Endothelial cell of umbilical vein (primary cell): Measurements from ENCODE around the gene RLF. TPM values are rescaled to one million over a fixed set of nuclear protein-coding genes. Genes with fewer than 3 reads are reported as not detected.

Experiments used
- BruUV-seq: library from RNA; stranded (reverse); fragments of 400-500 nt; replicated peaks from 2 replicates; lab custom pipeline; 2021; lab: Mats Ljungman, UMichigan
- CTCF ChIA-PET: fragments of 300-600, 350-600 bp; sonication (Branson Sonifier 250); formaldehyde crosslinking; loops from one replicate; lab custom pipeline; 2021; ENCODE audit warnings: antibody characterized with exemption, inconsistent platforms; lab: Charles Lee
- POLR2A ChIA-PET: fragments of 300-600, 350-600 bp; sonication (Branson Sonifier 250); formaldehyde crosslinking; loops from one replicate; lab custom pipeline; 2021; ENCODE audit warnings: antibody characterized with exemption, inconsistent platforms; lab: Charles Lee
- DNase-seq: peaks from one replicate; pipeline ENCODE4 v3.0.0-alpha.2; 2011; ENCODE audit warnings: low read depth, low spot score
- FAIRE-seq: peaks from 2 replicates; lab custom pipeline; 2011; peaks lifted over from hg19 to GRCh38; lab: Jason Lieb, UNC
- H2AFZ ChIP-seq: 2 replicates; pipeline ENCODE4 v1.6.0; 2012; ENCODE audit warnings: low read depth, low read length, control low read depth, inconsistent platforms
- H3K27ac ChIP-seq: 2 replicates; pipeline ENCODE4 v1.5.1; 2011; ENCODE audit warnings: low read depth, mild to moderate bottlenecking, control low read depth, low read length, moderate library complexity; ENCODE audit not compliant: insufficient read depth
- H3K27me3 ChIP-seq, 2 experiments: 2 replicates each; pipeline versions ENCODE4 v1.6.0 to v1.6.1; 2011; ENCODE audit warnings: low read length in 2 of 2, mixed read lengths in 1 of 2; ENCODE audit not compliant: control insufficient read depth in 2 of 2, insufficient read depth in 2 of 2
- H3K36me3 ChIP-seq, 2 experiments: 2 replicates in 1 of 2; 3 replicates in 1 of 2; pipeline ENCODE4 v1.5.1; 2011; ENCODE audit warnings: low read length in 2 of 2, mild to moderate bottlenecking in 1 of 2, moderate library complexity in 1 of 2; ENCODE audit not compliant: control insufficient read depth in 2 of 2, insufficient read depth in 2 of 2; ENCODE audit errors: extremely low read depth in 1 of 2
- H3K4me1 ChIP-seq: 3 replicates; pipeline ENCODE4 v1.5.1; 2011; ENCODE audit warnings: mild to moderate bottlenecking, low read length; ENCODE audit not compliant: control insufficient read depth, insufficient read depth; ENCODE audit errors: extremely low read depth
- H3K4me2 ChIP-seq: 2 replicates; pipeline ENCODE4 v1.6.1; 2011; ENCODE audit warnings: low read length, control low read depth, mixed read lengths; ENCODE audit not compliant: insufficient read depth
- H3K4me3 ChIP-seq, 3 experiments: fragments of 200-600 bp in 1 of 3; sonication (generic), shearing (Covaris generic) in 1 of 3; replicated peaks in 1 of 3; 2 replicates each; pipeline ENCODE4 v1.5.1; 2011 to 2016; ENCODE audit warnings: control low read depth in 3 of 3, low read length in 3 of 3, mild to moderate bottlenecking in 2 of 3, inconsistent platforms in 1 of 3, low read depth in 1 of 3, moderate library complexity in 1 of 3; ENCODE audit not compliant: insufficient read depth in 1 of 3
- H3K79me2 ChIP-seq: 2 replicates; pipeline ENCODE4 v1.6.0; 2012; ENCODE audit warnings: low read length, inconsistent platforms; ENCODE audit not compliant: control insufficient read depth, insufficient read depth
- H3K9ac ChIP-seq: replicated peaks from 2 replicates; pipeline ENCODE3; 2011; ENCODE audit warnings: low read length, control low read depth; ENCODE audit not compliant: insufficient read depth; ENCODE audit errors: extremely low read depth
- H3K9me1 ChIP-seq: replicated peaks from 3 replicates; pipeline ENCODE4 v1.6.0; 2011; ENCODE audit warnings: mild to moderate bottlenecking, low read length; ENCODE audit not compliant: control insufficient read depth, insufficient read depth; ENCODE audit errors: extremely low read depth
- H3K9me3 ChIP-seq: replicated peaks from 2 replicates; pipeline ENCODE4 v1.5.1; 2012; ENCODE audit warnings: low read length, inconsistent platforms; ENCODE audit not compliant: control insufficient read depth, insufficient read depth
- H4K20me1 ChIP-seq: replicated peaks from 2 replicates; pipeline ENCODE3; 2011; ENCODE audit warnings: mild to moderate bottlenecking, low read length; ENCODE audit not compliant: control insufficient read depth, insufficient read depth; ENCODE audit errors: extremely low read depth
- EZH2 ChIP-seq: IDR thresholded peaks from 2 replicates; pipeline ENCODE4 v1.6.1; 2012; ENCODE audit warnings: borderline replicate concordance, low read depth, mild to moderate bottlenecking, moderate library complexity, low read length, inconsistent platforms; ENCODE audit not compliant: severe bottlenecking
- FOS ChIP-seq: IDR thresholded peaks from 2 replicates; pipeline ENCODE4 v1.6.1; 2011; ENCODE audit warnings: mild to moderate bottlenecking, low read length, moderate library complexity, borderline replicate concordance; ENCODE audit not compliant: insufficient read depth
- GATA2 ChIP-seq: IDR thresholded peaks from 2 replicates; pipeline ENCODE4 v1.7.0; 2011; ENCODE audit warnings: low read depth, mild to moderate bottlenecking, moderate library complexity, mixed read lengths, low read length; ENCODE audit not compliant: insufficient read length, insufficient read depth
- JUN ChIP-seq: IDR thresholded peaks from 2 replicates; pipeline ENCODE4 v1.6.1; 2011; ENCODE audit warnings: borderline replicate concordance, low read depth; ENCODE audit not compliant: insufficient read length, insufficient read depth
- MYC ChIP-seq: IDR thresholded peaks from one replicate; pipeline ENCODE4 v1.6.1; 2011; ENCODE audit warnings: mild to moderate bottlenecking, low read depth, low read length
- POLR2A ChIP-seq: IDR thresholded peaks from 2 replicates; pipeline ENCODE4 v1.6.1; 2012; ENCODE audit warnings: low read depth, mild to moderate bottlenecking, control low read depth, low read length
- POLR2AphosphoS5 ChIP-seq: IDR thresholded peaks from 2 replicates; pipeline ENCODE4 v1.6.1; 2012; ENCODE audit warnings: low read depth, mild to moderate bottlenecking, control low read depth, low read length, moderate library complexity; ENCODE audit not compliant: insufficient read depth
- dilution Hi-C: fragments of 300-500 bp; cut with MboI; formaldehyde crosslinking; loops from one replicate; pipeline ENCODE4 v1.15.0; 2019; ENCODE audit warnings: low sequenced_read_pairs; ENCODE audit not compliant: extremely low pct_ligation_motif_present
- intact Hi-C: fragments of 100-400 bp; cut with micrococcal nuclease; formaldehyde crosslinking; loops from one replicate; pipeline ENCODE4 v1.10.0; 2022
- polyA plus RNA-seq, 4 experiments: library from polyadenylated mRNA; depleted of rRNA in 3 of 4; stranded (reverse) in 3 of 4; unstranded in 1 of 4; fragments of >200 nt; gene quantifications; 2 replicates each; pipeline versions ENCODE4 v1.2.1 to v1.2.3, GENCODE V29; 2011 to 2012; ENCODE audit warnings: missing spikeins in 1 of 4
- total RNA-seq: library from RNA; stranded (reverse); gene quantifications from 2 replicates; pipeline ENCODE4 v1.2.3, GENCODE V29; 2021
- TF ChIP-seq, protein P1 (sequence below): IDR thresholded peaks from 2 replicates; pipeline ENCODE4 v1.6.1; 2011; ENCODE audit not compliant: insufficient read depth, insufficient read length
- TF ChIP-seq, protein P2 (sequence below), 2 donors: IDR thresholded peaks; 1 replicate in 1 of 2; 2 replicates in 1 of 2; pipeline ENCODE4 v1.5.1; 2011; ENCODE audit warnings: low read length in 2 of 2, mild to moderate bottlenecking in 2 of 2, moderate library complexity in 2 of 2, control low read depth in 1 of 2, inconsistent platforms in 1 of 2, low read depth in 1 of 2; ENCODE audit not compliant: insufficient read depth in 1 of 2; ENCODE audit errors: extremely low read depth in 1 of 2

Gene RLF
- total and polyA plus RNA-seq, 2 donors (not counting 3 experiments of a cell fraction or from before 2014, with no cell fraction given): 2.7 to 9.4 TPM

DNA sequence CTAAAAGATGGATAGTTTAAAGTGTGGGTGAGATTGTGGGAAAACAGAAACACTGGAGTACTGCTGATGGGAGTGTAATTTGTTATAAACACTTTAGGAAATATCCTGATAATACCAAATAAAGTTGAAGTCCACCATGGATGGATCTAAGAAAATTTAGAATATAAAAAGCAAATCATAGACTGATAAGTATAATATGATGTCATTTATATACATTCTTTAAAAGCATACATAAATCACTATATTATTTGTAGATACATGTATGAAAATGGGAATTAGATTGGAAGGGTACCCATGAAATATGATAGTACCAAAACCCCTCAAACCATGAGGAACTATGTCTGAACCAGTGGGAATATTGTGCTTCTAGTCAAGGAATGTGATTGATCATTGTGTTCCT lies 104.7 kb downstream of the RLF start:
- ChIA-PET POLR2A (interaction anchor here (0.6 kb wide), 1 partner anchor 17 kb away, joined by 4 read pairs; no protein-coding TSS in a partner anchor), CTCF (interaction anchor here (0.6 to 2.9 kb wide), 2 partner anchors 139 to 172 kb away, joined by 5 to 8 read pairs; no protein-coding TSS in a partner anchor)
- intact Hi-C loops (no loop called here), dilution Hi-C loops (no loop called here)
- Histone ChIP-seq H3K9me3 (no peaks in the 10 kb centered on the region), H3K27me3 (no peaks in the 10 kb centered on the region), H3K79me2 (peaks cover 10% of the 10 kb centered on the region), H3K4me1 (no peaks in the 10 kb centered on the region), H3K4me2 (no peak overlapping the region), H4K20me1 (no peaks in the 10 kb centered on the region), H3K9me1 (no peaks in the 10 kb centered on the region), H3K4me3 (no peak overlapping the region), H3K9ac (no peak overlapping the region), H2AFZ (no peak overlapping the region), H3K36me3 (peaks cover 9 to 19% of the 10 kb centered on the region in 2 experiments), H3K27ac (no peak overlapping the region)
- TF ChIP-seq, protein P1, sequence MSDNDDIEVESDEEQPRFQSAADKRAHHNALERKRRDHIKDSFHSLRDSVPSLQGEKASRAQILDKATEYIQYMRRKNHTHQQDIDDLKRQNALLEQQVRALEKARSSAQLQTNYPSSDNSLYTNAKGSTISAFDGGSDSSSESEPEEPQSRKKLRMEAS: no peak
- no peak for TF ChIP-seq FOS
- no peak for TF ChIP-seq POLR2A
- no peak for TF ChIP-seq EZH2
- no peak for TF ChIP-seq JUN
- TF ChIP-seq, protein P2, sequence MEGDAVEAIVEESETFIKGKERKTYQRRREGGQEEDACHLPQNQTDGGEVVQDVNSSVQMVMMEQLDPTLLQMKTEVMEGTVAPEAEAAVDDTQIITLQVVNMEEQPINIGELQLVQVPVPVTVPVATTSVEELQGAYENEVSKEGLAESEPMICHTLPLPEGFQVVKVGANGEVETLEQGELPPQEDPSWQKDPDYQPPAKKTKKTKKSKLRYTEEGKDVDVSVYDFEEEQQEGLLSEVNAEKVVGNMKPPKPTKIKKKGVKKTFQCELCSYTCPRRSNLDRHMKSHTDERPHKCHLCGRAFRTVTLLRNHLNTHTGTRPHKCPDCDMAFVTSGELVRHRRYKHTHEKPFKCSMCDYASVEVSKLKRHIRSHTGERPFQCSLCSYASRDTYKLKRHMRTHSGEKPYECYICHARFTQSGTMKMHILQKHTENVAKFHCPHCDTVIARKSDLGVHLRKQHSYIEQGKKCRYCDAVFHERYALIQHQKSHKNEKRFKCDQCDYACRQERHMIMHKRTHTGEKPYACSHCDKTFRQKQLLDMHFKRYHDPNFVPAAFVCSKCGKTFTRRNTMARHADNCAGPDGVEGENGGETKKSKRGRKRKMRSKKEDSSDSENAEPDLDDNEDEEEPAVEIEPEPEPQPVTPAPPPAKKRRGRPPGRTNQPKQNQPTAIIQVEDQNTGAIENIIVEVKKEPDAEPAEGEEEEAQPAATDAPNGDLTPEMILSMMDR (IDR thresholded peaks at IDR 0.05; ENCODE audit: extremely low read depth in 1 of 2, insufficient read depth in 1 of 2, low read depth in 1 of 2, low read length in 2 of 2): no peak
- TF ChIP-seq POLR2AphosphoS5: no peak
- TF ChIP-seq GATA2: no peak
- TF ChIP-seq MYC: no peak
- FAIRE-seq (no peak), DNase-seq (no peak)
- BruUV-seq: no TSS peak
